Endodermal cell (in vitro differentiated cells): Measurements from ENCODE around the gene SUPT20H. TPM values are rescaled to one million over a fixed set of nuclear protein-coding genes. Genes with fewer than 3 reads are reported as not detected.
"Not testable (repeated sequence)": the region's sequence is repeated elsewhere in the genome, so short reads cannot be mapped to it uniquely, and the experiment has no call there.

Experiments
- DNase-seq: peaks from one replicate; pipeline ENCODE4 v3.0.0-alpha.2; 2017
- H3K27ac ChIP-seq: 2 replicates; pipeline ENCODE4 v1.5.1; 2013; ENCODE audit warnings: mild to moderate bottlenecking, low read depth, low read length, moderate library complexity
- H3K27me3 ChIP-seq: 2 replicates; pipeline ENCODE4 v1.6.1; 2013; ENCODE audit warnings: mild to moderate bottlenecking, low read length, moderate library complexity; ENCODE audit not compliant: insufficient read depth, control insufficient read depth, poor library complexity, severe bottlenecking
- H3K36me3 ChIP-seq: 2 replicates; pipeline ENCODE4 v1.7.0; 2013; ENCODE audit warnings: mild to moderate bottlenecking, low read length, moderate library complexity; ENCODE audit not compliant: control insufficient read depth, insufficient read depth
- H3K4me1 ChIP-seq: one replicate; pipeline ENCODE4 v1.7.0; 2013; ENCODE audit warnings: low read length; ENCODE audit not compliant: control insufficient read depth, insufficient read depth
- H3K4me3 ChIP-seq: 2 replicates; pipeline ENCODE4 v1.5.1; 2013; ENCODE audit warnings: mild to moderate bottlenecking, low read length, moderate library complexity
- H3K9ac ChIP-seq: 2 replicates; pipeline ENCODE4 v1.6.1; 2013; ENCODE audit warnings: mild to moderate bottlenecking, low read length, moderate library complexity; ENCODE audit not compliant: poor library complexity, severe bottlenecking; ENCODE audit errors: extremely low read depth
- H3K9me3 ChIP-seq: 2 replicates; pipeline ENCODE4 v1.6.1; 2013; ENCODE audit warnings: mild to moderate bottlenecking, low read length, moderate library complexity; ENCODE audit not compliant: control insufficient read depth
- H3K27ac Mint-ChIP-seq: 2 replicates; pipeline ENCODE4 v1.8.0; 2020; ENCODE audit warnings: mixed read lengths
- H3K27me3 Mint-ChIP-seq: 2 replicates; pipeline ENCODE4 v1.8.0; 2021; ENCODE audit warnings: mild to moderate bottlenecking, mixed read lengths; ENCODE audit not compliant: insufficient read depth
- H3K36me3 Mint-ChIP-seq: 2 replicates; pipeline ENCODE4 v1.8.0; 2020; ENCODE audit warnings: low read depth, mixed read lengths
- H3K4me1 Mint-ChIP-seq: 2 replicates; pipeline ENCODE4 v1.8.0; 2020; ENCODE audit warnings: mixed read lengths
- H3K4me3 Mint-ChIP-seq: 2 replicates; pipeline ENCODE4 v1.8.0; 2020; ENCODE audit warnings: mild to moderate bottlenecking, moderate library complexity, mixed read lengths
- H3K9me3 Mint-ChIP-seq: 2 replicates; pipeline ENCODE4 v1.8.0; 2020; ENCODE audit warnings: mild to moderate bottlenecking, mixed read lengths
- CTCF ChIP-seq: fragments of 200-600 bp; sonication (generic); conservative IDR thresholded peaks from 2 replicates; pipeline ENCODE4 v1.5.0; 2021; ENCODE audit warnings: antibody characterized with exemption, mild to moderate bottlenecking
- WGBS, 2 experiments: methylation state at CpG; one replicate each; pipeline versions ENCODE4 v1.1.5 to v1.1.7; 2013; ENCODE audit warnings: missing lambda C conversion rate in 2 of 2, mixed read lengths in 1 of 2; ENCODE audit not compliant: insufficient coverage in 1 of 2, insufficient read length in 1 of 2; 5-methylcytosine and 5-hydroxymethylcytosine counted together
- total RNA-seq, 2 donors: library from RNA; stranded (reverse); fragmentation: NEBNext Ultra II Directional in 1 of 2; extraction: Animal tissue kit (Norgen Biotek cat#: 25700) in 1 of 2; gene quantifications; 2 replicates in 1 of 2; 3 replicates in 1 of 2; pipeline ENCODE4 v1.2.1, GENCODE V29; 2021

Gene SUPT20H
- total RNA-seq, 2 donors from 2014 or later = 84.8 to 102 TPM

GRCh38 chr13:37065890-37066526 lies 6.5 kb upstream of the SUPT20H start:
- Mint-ChIP-seq H3K4me3 (no peak overlapping the region), H3K27ac (no peak overlapping the region), H3K9me3 (no peaks in the 10 kb centered on the region), H3K36me3 (no peaks in the 10 kb centered on the region), H3K4me1 (no peaks in the 10 kb centered on the region), H3K27me3 (peaks cover 7% of the 10 kb centered on the region)
- peak; percentile 52 for DNase-seq
- no peak for TF ChIP-seq CTCF
- Histone ChIP-seq H3K9ac (no peak overlapping the region), H3K27me3 (no peaks in the 10 kb centered on the region), H3K36me3 (no peaks in the 10 kb centered on the region), H3K4me1 (no peaks in the 10 kb centered on the region), H3K4me3 (no peak overlapping the region), H3K27ac (no peak overlapping the region), H3K9me3 (no peaks in the 10 kb centered on the region)
- 72 to 100% methylated on average over 3 to 6 of the region's 6 CpGs for WGBS, 2 experiments

GRCh38 chr13:37059848-37060192 lies 332 bp upstream of the SUPT20H start:
- H3K27me3 Mint-ChIP-seq = peaks cover 7% of the 10 kb centered on the region
- Histone ChIP-seq H3K9me3 (peaks cover 9% of the 10 kb centered on the region), H3K36me3 (peaks cover 9% of the 10 kb centered on the region), H3K27ac (no peak overlapping the region), H3K4me1 (no peaks in the 10 kb centered on the region), H3K27me3 (no peaks in the 10 kb centered on the region), H3K9ac (peak overlapping the region; percentile 32), H3K4me3 (peak overlapping the region; percentile 98)
- WGBS, 2 experiments = 37 to 58% methylated on average over 7 to 10 of the region's 10 CpGs
- H3K27ac Mint-ChIP-seq = peak overlapping the region; percentile 91
- no peak for DNase-seq
- H3K9me3 Mint-ChIP-seq = peaks cover 13% of the 10 kb centered on the region
- H3K36me3 Mint-ChIP-seq = peaks cover 21% of the 10 kb centered on the region
- no peak for TF ChIP-seq CTCF
- peak overlapping the region; percentile 98 for H3K4me3 Mint-ChIP-seq
- H3K4me1 Mint-ChIP-seq = peaks cover 8% of the 10 kb centered on the region

- not testable (repeated sequence) for H3K27ac ChIP-seq, H3K9ac ChIP-seq, H3K27me3 ChIP-seq, H3K27me3 Mint-ChIP-seq, H3K4me3 Mint-ChIP-seq, DNase-seq, H3K4me3 ChIP-seq, H3K27ac Mint-ChIP-seq, H3K9me3 ChIP-seq, H3K4me1 ChIP-seq, H3K36me3 ChIP-seq
- Mint-ChIP-seq H3K36me3 (peaks cover 42% of the 10 kb centered on the region), H3K9me3 (peaks cover 19% of the 10 kb centered on the region), H3K4me1 (peaks cover 21% of the 10 kb centered on the region)
- no CpG with 5 or more reads among the region's 2 CpGs for WGBS, 2 experiments
Measured at GRCh38 chr13:37056228-37056627, 3.3 kb downstream of the SUPT20H start.

GRCh38 chr13:37053111-37053510 lies 6.4 kb downstream of the SUPT20H start:
- not testable (repeated sequence) for H3K9me3 ChIP-seq, H3K27me3 Mint-ChIP-seq, H3K27ac Mint-ChIP-seq, DNase-seq, H3K27me3 ChIP-seq, H3K9ac ChIP-seq, H3K4me3 Mint-ChIP-seq, H3K27ac ChIP-seq, H3K4me1 ChIP-seq, H3K4me3 ChIP-seq
- peaks cover 32% of the 10 kb centered on the region for H3K36me3 ChIP-seq
- H3K36me3 Mint-ChIP-seq = peaks cover 39% of the 10 kb centered on the region
- 92% methylated on average over 3 of the region's 3 CpGs; no CpG with 5 or more reads in 1 of the 2 experiments for WGBS, 2 experiments
- peaks cover 19% of the 10 kb centered on the region for H3K9me3 Mint-ChIP-seq
- peaks cover 14% of the 10 kb centered on the region for H3K4me1 Mint-ChIP-seq
